ENCODE measurements around the gene ANKRD27.

ANKRD27 gene

DNA sequence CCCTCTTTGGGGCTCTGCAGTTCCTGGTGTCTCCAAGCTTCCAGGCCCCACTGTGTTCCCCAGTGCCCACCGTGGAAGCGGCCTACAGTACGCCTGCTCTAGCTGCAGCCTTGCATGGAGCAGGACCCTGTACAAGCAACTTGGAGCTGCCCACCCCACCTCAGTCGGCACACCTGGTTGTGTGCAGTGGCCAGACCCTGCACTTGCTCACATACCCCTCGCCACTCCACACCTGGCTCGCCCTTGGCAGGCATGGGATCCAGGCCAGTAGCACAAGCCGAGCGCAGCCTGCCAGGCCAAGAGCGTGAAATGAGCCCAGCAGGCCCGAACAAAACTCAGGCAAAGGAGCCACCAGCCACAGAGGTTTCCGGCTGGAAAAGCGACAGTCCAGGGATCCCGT, 36.4 kb downstream of the ANKRD27 start:
- H3K4me3 ChIP-seq (ENCODE audit: low read depth, low read length) = no peak overlapping the region
- CTCF ChIA-PET = interaction anchor here (1.0 to 1.2 kb wide), 2 partner anchors 11 to 37 kb away, joined by 4 read pairs; no protein-coding TSS in a partner anchor
- no peak for TF ChIP-seq CTCF (IDR thresholded peaks at IDR 0.05; ENCODE audit: insufficient read depth, low read length, missing control alignments)
- no peak for DNase-seq (ENCODE audit: low read depth, low spot score)
- POLR2A ChIA-PET = no interaction called here

GRCh38 chr19:32637480-32637879, 37.5 kb downstream of the ANKRD27 start:
- no peak for DNase-seq (ENCODE audit: low read depth, low spot score)
- ChIA-PET CTCF (interaction anchor here (1.0 kb wide), 1 partner anchor 10 kb away, joined by 4 read pairs; no protein-coding TSS in a partner anchor), POLR2A (no interaction called here)
- no peak for TF ChIP-seq CTCF (IDR thresholded peaks at IDR 0.05; ENCODE audit: insufficient read depth, low read length, missing control alignments)
- no peak overlapping the region for H3K4me3 ChIP-seq (ENCODE audit: low read depth, low read length)

DNA sequence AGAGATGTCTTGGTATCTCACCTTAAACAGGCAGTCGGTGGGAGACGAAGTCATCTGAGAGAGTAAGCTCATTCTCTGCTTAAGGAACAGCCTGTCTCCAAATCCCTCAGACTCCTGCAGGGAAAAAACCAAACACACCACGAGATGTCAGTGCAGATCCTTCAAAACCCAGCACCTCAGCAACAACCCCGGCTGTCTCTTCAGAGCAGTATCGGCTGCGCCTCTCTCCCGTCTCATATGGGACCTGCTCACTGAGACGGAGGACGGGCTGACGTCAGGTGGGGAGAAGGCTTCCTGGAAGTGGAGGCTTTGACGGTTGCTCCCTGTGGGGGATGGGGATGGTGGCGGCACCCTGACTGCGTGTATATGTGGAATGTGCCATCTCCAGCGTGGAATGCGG, 43.6 kb downstream of the ANKRD27 start:
- no peak overlapping the region for H3K4me3 ChIP-seq (ENCODE audit: low read depth, low read length)
- TF ChIP-seq CTCF (IDR thresholded peaks at IDR 0.05; ENCODE audit: insufficient read depth, low read length, missing control alignments) = no peak
- no peak for DNase-seq (ENCODE audit: low read depth, low spot score)
- CTCF ChIA-PET = no interaction called here
- POLR2A ChIA-PET = no interaction called here

DNA sequence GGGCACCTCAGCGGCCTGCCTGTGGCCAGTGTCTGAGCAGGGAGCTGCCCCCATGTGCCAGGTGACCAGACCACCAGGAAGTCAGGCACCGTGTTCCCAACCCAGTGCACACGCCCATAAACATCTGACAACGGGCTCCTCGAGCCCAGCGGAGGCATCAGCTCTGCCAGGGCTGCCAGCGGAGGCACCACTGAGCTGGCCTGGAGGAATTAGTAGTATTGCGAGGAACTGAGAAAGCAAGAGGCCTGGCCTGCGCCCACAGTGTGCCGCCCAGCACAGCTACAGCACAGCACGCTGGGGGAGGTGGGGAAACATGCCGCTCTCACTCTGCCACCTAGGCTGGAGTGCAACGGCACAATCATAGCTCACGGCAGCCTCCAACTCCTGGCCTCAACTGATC, 44.6 kb downstream of the ANKRD27 start:
- POLR2A ChIA-PET = interaction anchor here (0.6 kb wide), 1 partner anchor 25 kb away, joined by 3 read pairs; no protein-coding TSS in a partner anchor
- TF ChIP-seq CTCF (IDR thresholded peaks at IDR 0.05; ENCODE audit: insufficient read depth, low read length, missing control alignments) = no peak
- no peak overlapping the region for H3K4me3 ChIP-seq (ENCODE audit: low read depth, low read length)
- no peak for DNase-seq (ENCODE audit: low read depth, low spot score)
- CTCF ChIA-PET = no interaction called here

DNA sequence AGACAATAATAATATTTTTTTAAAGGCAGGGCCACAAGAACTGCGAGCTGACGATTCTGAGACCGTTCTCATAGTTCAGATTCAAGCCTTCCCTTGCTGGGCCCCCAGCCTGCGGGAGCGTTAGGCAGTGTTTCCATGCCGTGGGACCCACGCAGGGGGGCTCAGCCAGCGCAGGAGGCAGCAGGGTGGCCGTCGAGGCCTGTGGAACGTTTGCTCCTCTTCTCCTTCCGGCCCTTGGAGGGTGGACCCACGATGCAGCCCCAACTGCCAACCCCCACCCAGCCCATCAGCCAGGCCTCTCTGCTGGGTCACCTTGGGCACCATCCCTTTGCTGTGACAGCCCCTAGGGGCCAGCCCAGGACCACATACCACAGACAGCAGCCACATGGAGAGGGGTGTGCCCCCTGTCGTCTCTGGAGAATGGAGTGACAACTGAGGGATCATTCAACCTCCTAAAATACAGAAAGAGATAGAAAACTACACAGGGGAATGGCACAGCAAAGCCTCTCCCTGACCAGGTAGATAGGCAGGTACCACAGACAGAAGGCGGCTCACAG, 47.2 kb downstream of the ANKRD27 start:
- TF ChIP-seq CTCF (IDR thresholded peaks at IDR 0.05; ENCODE audit: insufficient read depth, low read length, missing control alignments) = no peak
- POLR2A ChIA-PET = no interaction called here
- no peak for DNase-seq (ENCODE audit: low read depth, low spot score)
- no peak overlapping the region for H3K4me3 ChIP-seq (ENCODE audit: low read depth, low read length)
- CTCF ChIA-PET = interaction anchor here (1.4 kb wide), 1 partner anchor 10 kb away, joined by 4 read pairs; no protein-coding TSS in a partner anchor

DNA sequence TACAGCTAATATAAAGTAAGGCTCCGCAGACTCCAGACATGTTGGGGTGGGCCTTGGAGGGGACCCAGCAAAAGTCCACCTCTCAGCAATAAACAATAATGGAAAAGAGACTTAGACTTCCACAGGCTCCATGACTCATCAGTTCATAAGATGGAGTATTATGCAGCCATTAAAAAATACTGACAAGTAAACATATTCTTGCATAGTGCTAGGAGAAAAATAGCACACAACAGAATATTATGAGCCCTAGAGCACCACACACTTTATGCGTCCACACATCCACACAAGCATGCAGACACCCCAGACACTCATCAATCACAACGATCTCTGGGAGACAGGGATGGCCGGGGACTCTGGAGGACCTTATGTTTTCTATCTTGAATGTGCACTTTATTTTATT, 48.0 kb downstream of the ANKRD27 start:
- ChIA-PET POLR2A (no interaction called here), CTCF (interaction anchor here (1.4 kb wide), 1 partner anchor 11 kb away, joined by 4 read pairs; no protein-coding TSS in a partner anchor)

More for the DNA sequence above, 48.0 kb downstream of the ANKRD27 start:
- no peak for DNase-seq (ENCODE audit: low read depth, low spot score)
- TF ChIP-seq CTCF (IDR thresholded peaks at IDR 0.05; ENCODE audit: insufficient read depth, low read length, missing control alignments) = no peak
- no peak overlapping the region for H3K4me3 ChIP-seq (ENCODE audit: low read depth, low read length)

All from AG04449 (cell line).